HEK293T (cell line): Measurements from ENCODE around the gene PCYT2.

ENCODE experiments used
- CTCF ChIA-PET: fragments of 350-600 bp; formaldehyde crosslinking; extraction: SDS; loops from one replicate; lab custom pipeline; 2021; ENCODE audit warnings: antibody characterized with exemption, inconsistent platforms; lab: Yijun Ruan, JAX
- POLR2A ChIA-PET: fragments of 350-600 bp; formaldehyde crosslinking; extraction: SDS; loops from one replicate; lab custom pipeline; 2020; ENCODE audit warnings: antibody characterized with exemption, inconsistent platforms; lab: Yijun Ruan, JAX
- DNase-seq: peaks from one replicate; pipeline ENCODE4 v3.0.0; 2012; ENCODE audit warnings: mixed read lengths; ENCODE audit errors: extremely low spot score
- ARNT ChIP-seq: fragments of 450-650 bp; IDR thresholded peaks from 2 replicates; pipeline ENCODE4 v1.6.1; 2017; ENCODE audit warnings: mild to moderate bottlenecking
- BHLHE40 ChIP-seq: fragments of 450-650 bp; IDR thresholded peaks from 2 replicates; pipeline ENCODE4 v1.6.1; 2016; ENCODE audit warnings: mild to moderate bottlenecking, moderate library complexity, borderline replicate concordance
- CTBP1 ChIP-seq: fragments of 450-650 bp; IDR thresholded peaks from 2 replicates; pipeline ENCODE4 v1.6.1; 2016; ENCODE audit warnings: borderline replicate concordance
- ELF4 ChIP-seq: fragments of 450-650 bp; IDR thresholded peaks from 2 replicates; pipeline ENCODE4 v1.6.1; 2017; ENCODE audit warnings: antibody characterized with exemption
- FOXA1 ChIP-seq: fragments of 450-650 bp; IDR thresholded peaks from 2 replicates; pipeline ENCODE4 v1.6.1; 2016; ENCODE audit warnings: mild to moderate bottlenecking
- FOXK2 ChIP-seq: fragments of 450-650 bp; IDR thresholded peaks from 2 replicates; pipeline ENCODE4 v1.6.1; 2016; ENCODE audit warnings: mild to moderate bottlenecking
- FOXM1 ChIP-seq: fragments of 450-650 bp; IDR thresholded peaks from 2 replicates; pipeline ENCODE4 v1.6.1; 2017; ENCODE audit warnings: mild to moderate bottlenecking, borderline replicate concordance
- HDGF ChIP-seq: fragments of 450-650 bp; IDR thresholded peaks from 2 replicates; pipeline ENCODE4 v1.6.1; 2017; ENCODE audit warnings: antibody characterized with exemption, borderline replicate concordance
- L3MBTL2 ChIP-seq: fragments of 450-650 bp; conservative IDR thresholded peaks from 2 replicates; pipeline ENCODE4 v1.6.1; 2016; ENCODE audit warnings: mild to moderate bottlenecking
- LEF1 ChIP-seq: fragments of 450-650 bp; IDR thresholded peaks from 2 replicates; pipeline ENCODE4 v1.6.1; 2017; ENCODE audit warnings: mild to moderate bottlenecking, borderline replicate concordance
- NFRKB ChIP-seq: fragments of 450-650 bp; IDR thresholded peaks from 2 replicates; pipeline ENCODE4 v1.6.1; 2016; ENCODE audit warnings: mild to moderate bottlenecking, moderate library complexity
- PKNOX1 ChIP-seq: fragments of 450-650 bp; IDR thresholded peaks from 2 replicates; pipeline ENCODE4 v1.6.1; 2016
- SP1 ChIP-seq: fragments of 450-650 bp; IDR thresholded peaks from 2 replicates; pipeline ENCODE4 v1.6.1; 2017
- SUZ12 ChIP-seq: fragments of 450-650 bp; IDR thresholded peaks from 2 replicates; pipeline ENCODE4 v1.6.1; 2016; ENCODE audit warnings: mild to moderate bottlenecking
- TARDBP ChIP-seq: fragments of 450-650 bp; IDR thresholded peaks from 2 replicates; pipeline ENCODE4 v1.6.1; 2016
- ZNF384 ChIP-seq: fragments of 450-650 bp; IDR thresholded peaks from 2 replicates; pipeline ENCODE4 v1.6.1; 2016

Gene PCYT2

GRCh38 chr17:81865358-81865732 lies 45.9 kb downstream of the PCYT2 start:
- ChIA-PET CTCF (interaction anchor here (1.1 kb wide), 1 partner anchor 27 kb away, joined by 3 read pairs; no protein-coding TSS in a partner anchor), POLR2A (interaction anchor here (1.0 to 1.8 kb wide), 3 partner anchors 22 to 162 kb away, joined by 3 to 6 read pairs (median 3); partner anchors contain the start of genes MCRIP1 and MRPL12)
- no peak for DNase-seq
- TF ChIP-seq ARNT (no peak), FOXK2 (no peak), PKNOX1 (no peak), FOXA1 (no peak), HDGF (no peak), ELF4 (no peak), BHLHE40 (no peak), NFRKB (no peak), SP1 (no peak), FOXM1 (no peak), TARDBP (no peak), L3MBTL2 (no peak), SUZ12 (no peak), LEF1 (no peak), ZNF384 (no peak), CTBP1 (no peak)

- ChIA-PET CTCF (no interaction called here), POLR2A (interaction anchor here (1.2 to 1.4 kb wide), 3 partner anchors 12 to 150 kb away, joined by 3 to 7 read pairs (median 5); partner anchors contain the start of gene MCRIP1)
- no peak for DNase-seq
- TF ChIP-seq PKNOX1 (no peak), CTBP1 (no peak), FOXK2 (no peak), SUZ12 (no peak), ARNT (no peak), FOXA1 (no peak), LEF1 (no peak), TARDBP (no peak), ZNF384 (no peak), NFRKB (no peak), BHLHE40 (no peak), HDGF (no peak; the same call in 1 of the 2 replicates), FOXM1 (no peak), L3MBTL2 (no peak)
These were observed 47.1 kb downstream of the PCYT2 start for GRCh38 chr17:81863833-81864768.

- POLR2A ChIA-PET: interaction anchor here (1.2 to 1.4 kb wide), 3 partner anchors 11 to 149 kb away, joined by 3 to 7 read pairs (median 5); partner anchors contain the start of gene MCRIP1
- CTCF ChIA-PET: no interaction called here
- TF ChIP-seq TARDBP (no peak), SP1 (no peak), ZNF384 (no peak), ARNT (no peak), PKNOX1 (no peak), FOXM1 (no peak), SUZ12 (no peak), FOXK2 (no peak), CTBP1 (no peak)
- DNase-seq: no peak
These were observed 48.0 kb downstream of the PCYT2 start for GRCh38 chr17:81863123-81863675.

- DNase-seq: peak; percentile 98
- CTCF ChIA-PET: no interaction called here
- POLR2A ChIA-PET: interaction anchor here (0.6 to 1.9 kb wide), 7 partner anchors 8 to 56 kb away, joined by 3 to 11 read pairs (median 9); partner anchors contain the start of genes MCRIP1 and PPP1R27
- peak; percentile 26; the same call in 1 of the 2 replicates for TF ChIP-seq ELF4
- peak; percentile 95 for TF ChIP-seq L3MBTL2
- peak; percentile 74; the same call in 1 of the 2 replicates for TF ChIP-seq LEF1
- TF ChIP-seq SP1: no peak
- TF ChIP-seq FOXA1: no peak
- TF ChIP-seq ARNT: no peak
- peak; percentile 41 for TF ChIP-seq PKNOX1
- no peak for TF ChIP-seq NFRKB
These were observed 50.2 kb downstream of the PCYT2 start for GRCh38 chr17:81860756-81861568.
